Prostate gland (tissue), 2 donors: Measurements from ENCODE around the gene FAM3A. TPM values are rescaled to one million over a fixed set of nuclear protein-coding genes. Genes with fewer than 3 reads are reported as not detected.

Source experiments
- DNase-seq: peaks from one replicate; pipeline ENCODE4 v3.0.0-alpha.2; 2019; ENCODE audit warnings: low spot score
- H3K27ac ChIP-seq, 2 donors: fragments of 200-600 bp; sonication (generic); 2 replicates each; pipeline ENCODE4 v1.5.1; 2017 to 2019
- H3K27me3 ChIP-seq: fragments of 200-600 bp; sonication (generic); replicated peaks from 2 replicates; pipeline ENCODE4 v1.5.1; 2019; ENCODE audit not compliant: insufficient read depth
- H3K36me3 ChIP-seq, 2 donors: fragments of 200-600 bp; sonication (generic); 1 replicate in 1 of 2; 2 replicates in 1 of 2; pipeline versions ENCODE4 v1.5.1 to v1.8.1; 2017 to 2019
- H3K4me1 ChIP-seq: fragments of 200-600 bp; sonication (generic); replicated peaks from 2 replicates; pipeline ENCODE4 v1.5.1; 2019
- H3K4me3 ChIP-seq, 2 donors: fragments of 200-600 bp; sonication (generic); 2 replicates each; pipeline ENCODE4 v1.5.1; 2017 to 2019
- H3K9me3 ChIP-seq: fragments of 200-600 bp; sonication (generic); 2 replicates; pipeline ENCODE4 v1.5.1; 2017
- CTCF ChIP-seq, 4 experiments: fragments of 200-600 bp in 2 of 4; fragments of 450-650 bp in 2 of 4; sonication (generic) in 2 of 4; IDR thresholded peaks; 1 replicate in 3 of 4; 2 replicates in 1 of 4; pipeline ENCODE4 v1.5.1; 2016 to 2019; ENCODE audit warnings: antibody characterized with exemption in 4 of 4, mild to moderate bottlenecking in 2 of 4, moderate library complexity in 2 of 4
- POLR2A ChIP-seq: fragments of 450-650 bp; IDR thresholded peaks from one replicate; pipeline ENCODE4 v1.6.1; 2016; ENCODE audit warnings: antibody characterized with exemption, mild to moderate bottlenecking
- POLR2AphosphoS5 ChIP-seq: sonication (generic); formaldehyde crosslinking; IDR thresholded peaks from one replicate; pipeline ENCODE4 v1.6.1; 2017; ENCODE audit warnings: antibody characterized with exemption
- WGBS: methylation state at CpG from one replicate; pipeline ENCODE4 v1.1.5; 2018; 5-methylcytosine and 5-hydroxymethylcytosine counted together
- intact Hi-C: fragments of 100-400 bp; cut with DNase I; formaldehyde crosslinking; loops from one replicate; pipeline ENCODE4 v1.14.2; 2022
- total RNA-seq, 2 donors: library from RNA; depleted of rRNA; stranded (reverse); fragments of >200 nt; gene quantifications; one replicate each; pipeline ENCODE4 v1.1.0, GENCODE V29; 2016

FAM3A gene
- total RNA-seq, 2 donors from 2014 or later: 52.0 to 72.7 TPM

GRCh38 chrX:154471839-154472684 lies 44.0 kb downstream of the FAM3A start:
- H3K36me3 ChIP-seq: no peaks in the 10 kb centered on the region
- DNase-seq: no peak
- no peak overlapping the region for H3K27ac ChIP-seq
- no peaks in the 10 kb centered on the region for H3K4me1 ChIP-seq
- H3K9me3 ChIP-seq: no peaks in the 10 kb centered on the region
- no peaks in the 10 kb centered on the region for H3K27me3 ChIP-seq
- TF ChIP-seq POLR2AphosphoS5 (no peak), POLR2A (no peak), CTCF (IDR thresholded peaks at IDR 0.05) (no peak)
- H3K4me3 ChIP-seq: no peak overlapping the region
- 81% methylated on average over 22 of the region's 23 CpGs for WGBS
- intact Hi-C loops: no loop called here

GRCh38 chrX:154470914-154471568 lies 45.0 kb downstream of the FAM3A start:
- DNase-seq: no peak
- Histone ChIP-seq H3K9me3 (no peaks in the 10 kb centered on the region), H3K4me3 (no peak overlapping the region), H3K4me1 (no peaks in the 10 kb centered on the region), H3K27me3 (no peaks in the 10 kb centered on the region), H3K27ac (no peak overlapping the region), H3K36me3 (no peaks in the 10 kb centered on the region)
- intact Hi-C loops: no loop called here
- TF ChIP-seq POLR2AphosphoS5 (no peak), CTCF (IDR thresholded peaks at IDR 0.05) (no peak), POLR2A (no peak)
- 84% methylated on average over 9 of the region's 23 CpGs for WGBS

GRCh38 chrX:154470434-154470833 lies 45.6 kb downstream of the FAM3A start:
- no peak overlapping the region for H3K4me3 ChIP-seq
- DNase-seq: no peak
- intact Hi-C loops: no loop called here
- no peaks in the 10 kb centered on the region for H3K4me1 ChIP-seq
- no peak overlapping the region for H3K27ac ChIP-seq
- H3K27me3 ChIP-seq: no peaks in the 10 kb centered on the region
- 91% methylated on average over 13 of the region's 14 CpGs for WGBS
- no peaks in the 10 kb centered on the region for H3K9me3 ChIP-seq
- no peaks in the 10 kb centered on the region for H3K36me3 ChIP-seq
- TF ChIP-seq POLR2A (no peak), CTCF (IDR thresholded peaks at IDR 0.05) (no peak), POLR2AphosphoS5 (no peak)

- H3K9me3 ChIP-seq: no peaks in the 10 kb centered on the region
- no peak for DNase-seq
- TF ChIP-seq POLR2AphosphoS5: no peak
- no peak for TF ChIP-seq POLR2A
- no peak for TF ChIP-seq CTCF (IDR thresholded peaks at IDR 0.05)
- intact Hi-C loops: no loop called here
- H3K27ac ChIP-seq: no peak overlapping the region
- 86% methylated on average over 10 of the region's 18 CpGs for WGBS
- no peak overlapping the region for H3K4me3 ChIP-seq
- no peaks in the 10 kb centered on the region for H3K4me1 ChIP-seq
- no peaks in the 10 kb centered on the region for H3K36me3 ChIP-seq
- no peaks in the 10 kb centered on the region for H3K27me3 ChIP-seq
These were observed 46.2 kb downstream of the FAM3A start for GRCh38 chrX:154469880-154470279.
